A549 (cell line): ENCODE measurements around the gene BRSK2.

Experiments used
- BHLHE40 ChIP-seq: IDR thresholded peaks from 2 replicates; pipeline ENCODE4 v1.6.1; 2012; ENCODE audit warnings: low read depth, low read length, inconsistent platforms
- CEBPB ChIP-seq, 2 experiments: fragments of >200 bp in 1 of 2; sonication (Bioruptor Twin) in 1 of 2; formaldehyde crosslinking in 1 of 2; IDR thresholded peaks; 2 replicates each; pipeline ENCODE4 v1.6.1; 2012 to 2016
- EP300 ChIP-seq, 2 experiments: fragments of >200 bp; sonication (Bioruptor Twin); formaldehyde crosslinking; IDR thresholded peaks; 2 replicates in 1 of 2; 3 replicates in 1 of 2; pipeline ENCODE4 v1.6.1; 2016 to 2017
- MYC ChIP-seq: IDR thresholded peaks from 2 replicates; pipeline ENCODE4 v1.6.1; 2012; ENCODE audit warnings: mild to moderate bottlenecking, inconsistent platforms, low read length, improper control_type of control experiment, borderline replicate concordance
- PHF8 ChIP-seq: fragments of 200-600 bp; sonication (generic); IDR thresholded peaks from 2 replicates; pipeline ENCODE4 v1.6.1; 2016; ENCODE audit warnings: low read depth, mild to moderate bottlenecking, antibody characterized with exemption, moderate library complexity, borderline replicate concordance
- POLR2A ChIP-seq: IDR thresholded peaks from 2 replicates; pipeline ENCODE4 v1.6.1; 2012; ENCODE audit warnings: mild to moderate bottlenecking, low read length
- RNF2 ChIP-seq: fragments of 200-600 bp; sonication (generic); IDR thresholded peaks from 2 replicates; pipeline ENCODE4 v1.6.1; 2016; ENCODE audit warnings: low read depth, mild to moderate bottlenecking, antibody characterized with exemption, moderate library complexity, borderline replicate concordance
- ZC3H11A ChIP-seq: fragments of 450-650 bp; IDR thresholded peaks from 2 replicates; pipeline ENCODE4 v1.6.1; 2014; ENCODE audit warnings: antibody characterized with exemption, mild to moderate bottlenecking
- TF ChIP-seq, protein P1 (sequence below): fragments of 200-600 bp; sonication (generic); IDR thresholded peaks from 2 replicates; pipeline ENCODE4 v1.6.1; 2016; ENCODE audit warnings: antibody characterized with exemption, mild to moderate bottlenecking, moderate library complexity
- TF ChIP-seq, protein P2 (sequence below): fragments of 150-350 bp; IDR thresholded peaks from 2 replicates; pipeline ENCODE4 v1.6.1; 2014; ENCODE audit warnings: low read depth, mild to moderate bottlenecking, low read length
- TF ChIP-seq, protein P3 (sequence below): fragments of >200 bp; sonication (Bioruptor Twin); formaldehyde crosslinking; IDR thresholded peaks from 3 replicates; pipeline ENCODE4 v1.6.1; 2016
- TF ChIP-seq, protein P4 (sequence below): fragments of >200 bp; sonication (Bioruptor Twin); formaldehyde crosslinking; IDR thresholded peaks from 3 replicates; pipeline ENCODE4 v1.5.1; 2016
- TF ChIP-seq, protein P5 (sequence below): fragments of 450-650 bp; IDR thresholded peaks from 2 replicates; pipeline ENCODE4 v1.6.1; 2014; ENCODE audit warnings: antibody characterized with exemption

DNA sequence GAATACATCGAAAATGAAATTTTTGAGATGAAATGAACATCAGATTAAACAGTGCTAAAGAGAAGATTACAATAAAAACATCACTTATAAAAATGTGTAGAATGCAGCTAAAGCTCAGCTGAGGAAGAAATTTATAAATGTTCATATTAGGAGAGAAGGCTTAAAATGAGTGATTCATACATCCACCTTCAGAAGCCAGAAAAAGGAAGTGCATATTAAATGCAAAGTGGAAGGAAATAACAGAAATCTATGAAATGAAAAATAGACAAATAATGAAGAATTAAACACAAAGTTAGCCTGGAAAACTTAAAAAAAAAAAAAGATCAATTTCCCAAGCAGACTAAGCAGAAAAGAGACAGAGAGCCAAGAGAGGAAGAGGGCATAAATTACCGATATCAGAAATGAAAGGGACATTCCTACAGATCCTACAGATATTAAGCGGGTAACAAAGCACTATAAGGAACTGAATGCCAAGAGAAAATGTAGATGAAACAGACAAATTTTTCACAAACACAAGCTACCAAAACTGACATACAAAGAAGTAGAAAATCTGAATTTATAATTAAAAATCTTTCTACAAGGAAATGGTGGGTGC lies 104.0 kb downstream of the BRSK2 start:
- TF ChIP-seq, protein P1, sequence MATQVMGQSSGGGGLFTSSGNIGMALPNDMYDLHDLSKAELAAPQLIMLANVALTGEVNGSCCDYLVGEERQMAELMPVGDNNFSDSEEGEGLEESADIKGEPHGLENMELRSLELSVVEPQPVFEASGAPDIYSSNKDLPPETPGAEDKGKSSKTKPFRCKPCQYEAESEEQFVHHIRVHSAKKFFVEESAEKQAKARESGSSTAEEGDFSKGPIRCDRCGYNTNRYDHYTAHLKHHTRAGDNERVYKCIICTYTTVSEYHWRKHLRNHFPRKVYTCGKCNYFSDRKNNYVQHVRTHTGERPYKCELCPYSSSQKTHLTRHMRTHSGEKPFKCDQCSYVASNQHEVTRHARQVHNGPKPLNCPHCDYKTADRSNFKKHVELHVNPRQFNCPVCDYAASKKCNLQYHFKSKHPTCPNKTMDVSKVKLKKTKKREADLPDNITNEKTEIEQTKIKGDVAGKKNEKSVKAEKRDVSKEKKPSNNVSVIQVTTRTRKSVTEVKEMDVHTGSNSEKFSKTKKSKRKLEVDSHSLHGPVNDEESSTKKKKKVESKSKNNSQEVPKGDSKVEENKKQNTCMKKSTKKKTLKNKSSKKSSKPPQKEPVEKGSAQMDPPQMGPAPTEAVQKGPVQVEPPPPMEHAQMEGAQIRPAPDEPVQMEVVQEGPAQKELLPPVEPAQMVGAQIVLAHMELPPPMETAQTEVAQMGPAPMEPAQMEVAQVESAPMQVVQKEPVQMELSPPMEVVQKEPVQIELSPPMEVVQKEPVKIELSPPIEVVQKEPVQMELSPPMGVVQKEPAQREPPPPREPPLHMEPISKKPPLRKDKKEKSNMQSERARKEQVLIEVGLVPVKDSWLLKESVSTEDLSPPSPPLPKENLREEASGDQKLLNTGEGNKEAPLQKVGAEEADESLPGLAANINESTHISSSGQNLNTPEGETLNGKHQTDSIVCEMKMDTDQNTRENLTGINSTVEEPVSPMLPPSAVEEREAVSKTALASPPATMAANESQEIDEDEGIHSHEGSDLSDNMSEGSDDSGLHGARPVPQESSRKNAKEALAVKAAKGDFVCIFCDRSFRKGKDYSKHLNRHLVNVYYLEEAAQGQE = no peak
- TF ChIP-seq PHF8 (no peak), POLR2A (no peak), EP300 (IDR thresholded peaks at IDR 0.05) (no peak), RNF2 (no peak), MYC (no peak), BHLHE40 (no peak), ZC3H11A (no peak), CEBPB (IDR thresholded peaks at IDR 0.05) (no peak)
- TF ChIP-seq, protein P2, sequence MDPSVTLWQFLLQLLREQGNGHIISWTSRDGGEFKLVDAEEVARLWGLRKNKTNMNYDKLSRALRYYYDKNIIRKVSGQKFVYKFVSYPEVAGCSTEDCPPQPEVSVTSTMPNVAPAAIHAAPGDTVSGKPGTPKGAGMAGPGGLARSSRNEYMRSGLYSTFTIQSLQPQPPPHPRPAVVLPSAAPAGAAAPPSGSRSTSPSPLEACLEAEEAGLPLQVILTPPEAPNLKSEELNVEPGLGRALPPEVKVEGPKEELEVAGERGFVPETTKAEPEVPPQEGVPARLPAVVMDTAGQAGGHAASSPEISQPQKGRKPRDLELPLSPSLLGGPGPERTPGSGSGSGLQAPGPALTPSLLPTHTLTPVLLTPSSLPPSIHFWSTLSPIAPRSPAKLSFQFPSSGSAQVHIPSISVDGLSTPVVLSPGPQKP = no peak
- TF ChIP-seq, protein P3, sequence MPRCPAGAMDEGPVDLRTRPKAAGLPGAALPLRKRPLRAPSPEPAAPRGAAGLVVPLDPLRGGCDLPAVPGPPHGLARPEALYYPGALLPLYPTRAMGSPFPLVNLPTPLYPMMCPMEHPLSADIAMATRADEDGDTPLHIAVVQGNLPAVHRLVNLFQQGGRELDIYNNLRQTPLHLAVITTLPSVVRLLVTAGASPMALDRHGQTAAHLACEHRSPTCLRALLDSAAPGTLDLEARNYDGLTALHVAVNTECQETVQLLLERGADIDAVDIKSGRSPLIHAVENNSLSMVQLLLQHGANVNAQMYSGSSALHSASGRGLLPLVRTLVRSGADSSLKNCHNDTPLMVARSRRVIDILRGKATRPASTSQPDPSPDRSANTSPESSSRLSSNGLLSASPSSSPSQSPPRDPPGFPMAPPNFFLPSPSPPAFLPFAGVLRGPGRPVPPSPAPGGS = no peak
- TF ChIP-seq, protein P4, sequence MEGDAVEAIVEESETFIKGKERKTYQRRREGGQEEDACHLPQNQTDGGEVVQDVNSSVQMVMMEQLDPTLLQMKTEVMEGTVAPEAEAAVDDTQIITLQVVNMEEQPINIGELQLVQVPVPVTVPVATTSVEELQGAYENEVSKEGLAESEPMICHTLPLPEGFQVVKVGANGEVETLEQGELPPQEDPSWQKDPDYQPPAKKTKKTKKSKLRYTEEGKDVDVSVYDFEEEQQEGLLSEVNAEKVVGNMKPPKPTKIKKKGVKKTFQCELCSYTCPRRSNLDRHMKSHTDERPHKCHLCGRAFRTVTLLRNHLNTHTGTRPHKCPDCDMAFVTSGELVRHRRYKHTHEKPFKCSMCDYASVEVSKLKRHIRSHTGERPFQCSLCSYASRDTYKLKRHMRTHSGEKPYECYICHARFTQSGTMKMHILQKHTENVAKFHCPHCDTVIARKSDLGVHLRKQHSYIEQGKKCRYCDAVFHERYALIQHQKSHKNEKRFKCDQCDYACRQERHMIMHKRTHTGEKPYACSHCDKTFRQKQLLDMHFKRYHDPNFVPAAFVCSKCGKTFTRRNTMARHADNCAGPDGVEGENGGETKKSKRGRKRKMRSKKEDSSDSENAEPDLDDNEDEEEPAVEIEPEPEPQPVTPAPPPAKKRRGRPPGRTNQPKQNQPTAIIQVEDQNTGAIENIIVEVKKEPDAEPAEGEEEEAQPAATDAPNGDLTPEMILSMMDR = no peak
- TF ChIP-seq, protein P5, sequence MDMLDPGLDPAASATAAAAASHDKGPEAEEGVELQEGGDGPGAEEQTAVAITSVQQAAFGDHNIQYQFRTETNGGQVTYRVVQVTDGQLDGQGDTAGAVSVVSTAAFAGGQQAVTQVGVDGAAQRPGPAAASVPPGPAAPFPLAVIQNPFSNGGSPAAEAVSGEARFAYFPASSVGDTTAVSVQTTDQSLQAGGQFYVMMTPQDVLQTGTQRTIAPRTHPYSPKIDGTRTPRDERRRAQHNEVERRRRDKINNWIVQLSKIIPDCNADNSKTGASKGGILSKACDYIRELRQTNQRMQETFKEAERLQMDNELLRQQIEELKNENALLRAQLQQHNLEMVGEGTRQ = no peak
